ENCODE measurements around the gene ZNF106. TPM values are rescaled to one million over a fixed set of nuclear protein-coding genes. Genes with fewer than 3 reads are reported as not detected.

The ZNF106 gene
- total RNA-seq, 6 experiments from 2014 or later, result 17.5 to 24.5 (median 20.0) TPM

- no peaks in the 10 kb centered on the region for H3K9me3 ChIP-seq
- H3K27me3 ChIP-seq, result no peaks in the 10 kb centered on the region
- no peak overlapping the region for H3K27ac ChIP-seq
- DNase-seq, result no peak
- peaks cover 0 to 61% (median 9%) of the 10 kb centered on the region in 4 donors for H3K36me3 ChIP-seq
- no peak for ATAC-seq
- no peaks in the 10 kb centered on the region for H3K4me1 ChIP-seq
- intact Hi-C loops (cut with DNase I), result no loop called here
- no peak overlapping the region for H3K4me3 ChIP-seq
- 93% methylated on average over 9 of the region's 13 CpGs for WGBS (ENCODE audit: insufficient coverage, low coverage, low lambda C conversion rate, missing lambda C conversion rate)
- TF ChIP-seq CTCF (IDR thresholded peaks at IDR 0.05) (no peak), POLR2A (IDR thresholded peaks at IDR 0.05) (no peak)
Measured at GRCh38 chr15:42449770-42450424, 41.0 kb downstream of the ZNF106 start.

GRCh38 chr15:42448281-42448680 lies 42.7 kb downstream of the ZNF106 start:
- intact Hi-C loops (cut with DNase I), result no loop called here
- Histone ChIP-seq H3K4me1 (no peaks in the 10 kb centered on the region), H3K27ac (no peak overlapping the region), H3K27me3 (no peaks in the 10 kb centered on the region), H3K36me3 (peaks cover 0 to 64% (median 9%) of the 10 kb centered on the region in 4 donors), H3K9me3 (no peaks in the 10 kb centered on the region), H3K4me3 (no peak overlapping the region)
- TF ChIP-seq CTCF (IDR thresholded peaks at IDR 0.05) (no peak), POLR2A (IDR thresholded peaks at IDR 0.05) (no peak)
- ATAC-seq (no peak), DNase-seq (no peak)
- 94% methylated on average over 5 of the region's 6 CpGs for WGBS (ENCODE audit: insufficient coverage, low coverage, low lambda C conversion rate, missing lambda C conversion rate)

GRCh38 chr15:42447599-42447998 lies 43.3 kb downstream of the ZNF106 start:
- Histone ChIP-seq H3K9me3 (no peaks in the 10 kb centered on the region), H3K36me3 (peaks cover 0 to 64% (median 10%) of the 10 kb centered on the region in 4 donors), H3K4me1 (no peaks in the 10 kb centered on the region), H3K27ac (no peak overlapping the region), H3K27me3 (no peaks in the 10 kb centered on the region), H3K4me3 (no peak overlapping the region)
- DNase-seq, result no peak
- ATAC-seq, result no peak
- TF ChIP-seq POLR2A (IDR thresholded peaks at IDR 0.05) (no peak), CTCF (IDR thresholded peaks at IDR 0.05) (no peak)
- WGBS (ENCODE audit: insufficient coverage, low coverage, low lambda C conversion rate, missing lambda C conversion rate), result 88% methylated on average over 2 of the region's 2 CpGs
- intact Hi-C loops (cut with DNase I), result no loop called here

- H3K36me3 ChIP-seq, result peaks cover 0 to 64% (median 4%) of the 10 kb centered on the region in 4 donors
- ATAC-seq, result no peak
- H3K27me3 ChIP-seq, result no peaks in the 10 kb centered on the region
- DNase-seq, result no peak
- TF ChIP-seq POLR2A (IDR thresholded peaks at IDR 0.05) (no peak), CTCF (IDR thresholded peaks at IDR 0.05) (no peak)
- no peaks in the 10 kb centered on the region for H3K9me3 ChIP-seq
- H3K4me3 ChIP-seq, result no peak overlapping the region
- intact Hi-C loops (cut with DNase I), result no loop called here
- H3K27ac ChIP-seq, result no peak overlapping the region
- no peaks in the 10 kb centered on the region for H3K4me1 ChIP-seq
Measured at GRCh38 chr15:42445551-42445950, 45.4 kb downstream of the ZNF106 start.

Data from right lobe of liver (tissue), 6 donors.